Putamen (tissue), 1 donor: ENCODE measurements around the gene NELFA.
"Not testable (repeated sequence)": the region's sequence is repeated elsewhere in the genome, so short reads cannot be mapped to it uniquely, and the experiment has no call there.

ENCODE experiments used
- DNase-seq: peaks from one replicate; pipeline ENCODE4 v3.0.0-alpha.2; 2016; ENCODE audit warnings: low spot score

Gene NELFA

DNA sequence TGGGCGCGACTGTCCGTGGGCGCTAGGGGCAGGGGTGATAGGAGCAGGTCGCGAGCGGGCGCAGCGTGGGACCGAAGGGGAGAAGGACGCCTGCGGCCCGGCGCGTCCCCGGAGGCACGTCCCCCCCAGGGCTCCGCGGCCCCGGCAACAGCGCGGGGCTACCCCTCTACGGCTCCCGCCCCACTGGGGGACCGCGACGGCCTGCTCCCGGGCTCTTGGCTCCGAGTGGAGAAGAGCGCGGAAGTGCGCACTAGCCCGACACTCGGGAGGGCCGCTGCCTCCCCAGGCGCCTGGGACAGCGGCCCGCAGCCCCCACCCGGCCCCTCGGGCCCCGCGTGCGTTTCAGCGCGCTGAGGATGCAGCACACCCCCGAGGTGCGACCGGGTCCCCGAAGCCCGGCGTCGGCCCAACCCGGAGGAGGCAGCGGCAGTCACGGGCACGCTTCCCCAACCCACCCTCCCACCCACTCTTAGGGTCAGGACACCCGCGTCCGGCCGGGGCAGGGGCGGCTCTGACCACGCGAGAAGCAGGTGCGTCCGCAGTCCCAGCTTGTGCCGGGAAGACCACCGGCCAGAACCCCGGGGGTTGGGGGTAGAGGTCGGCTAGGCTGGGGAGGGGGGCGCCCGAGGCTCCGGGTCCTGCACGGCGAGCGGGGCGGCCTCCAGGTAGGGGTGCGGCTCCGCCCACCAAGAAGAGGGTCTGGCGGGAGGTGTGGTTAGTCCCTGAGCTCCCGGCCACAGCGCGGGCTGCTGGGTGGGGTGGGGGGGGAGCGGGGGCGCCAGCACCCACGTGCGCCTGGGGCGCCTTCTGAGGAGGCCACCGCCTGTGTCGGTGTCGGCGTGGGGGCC is 31.8 kb upstream of the NELFA start:
- DNase-seq: no peak

DNA sequence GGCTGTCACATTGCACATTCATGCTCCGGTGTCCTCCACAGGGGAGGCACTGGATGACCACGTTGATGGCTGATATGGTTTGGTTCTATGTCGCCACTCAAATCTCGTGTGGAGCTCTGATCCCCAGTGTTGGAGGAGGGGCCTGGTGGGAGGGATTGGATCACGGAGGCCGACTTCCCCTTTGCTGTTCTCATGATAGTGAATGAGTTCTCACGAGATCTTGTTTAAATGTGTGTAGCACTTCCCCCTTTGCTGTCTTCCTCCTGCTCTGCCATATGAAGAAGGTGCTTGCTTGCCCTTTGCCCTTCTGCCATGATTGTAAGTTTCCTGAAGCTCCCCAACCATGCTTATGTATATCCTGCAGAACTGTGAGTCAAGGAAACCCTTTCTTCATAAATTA is 28.1 kb upstream of the NELFA start:
- no peak for DNase-seq

DNA sequence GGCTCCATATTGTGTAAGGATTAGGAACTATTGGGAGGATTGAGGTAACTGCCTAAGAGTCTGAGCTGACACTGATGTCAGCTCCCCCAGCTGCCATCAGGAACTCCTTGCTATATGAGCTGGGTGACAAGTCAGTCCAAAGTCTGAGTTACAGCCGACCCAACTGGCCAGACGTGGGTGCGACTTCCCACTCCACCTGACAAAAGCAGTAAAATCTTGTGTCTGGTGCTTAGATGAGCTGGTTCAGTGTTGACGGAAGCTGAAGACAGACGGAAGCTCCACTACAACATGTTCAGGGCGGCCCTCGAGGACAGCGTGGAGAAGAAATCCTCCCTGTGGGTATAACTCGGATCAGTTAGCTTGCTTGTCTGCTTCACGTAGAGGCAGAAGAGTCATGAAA is 27.6 kb upstream of the NELFA start:
- DNase-seq: no peak

DNA sequence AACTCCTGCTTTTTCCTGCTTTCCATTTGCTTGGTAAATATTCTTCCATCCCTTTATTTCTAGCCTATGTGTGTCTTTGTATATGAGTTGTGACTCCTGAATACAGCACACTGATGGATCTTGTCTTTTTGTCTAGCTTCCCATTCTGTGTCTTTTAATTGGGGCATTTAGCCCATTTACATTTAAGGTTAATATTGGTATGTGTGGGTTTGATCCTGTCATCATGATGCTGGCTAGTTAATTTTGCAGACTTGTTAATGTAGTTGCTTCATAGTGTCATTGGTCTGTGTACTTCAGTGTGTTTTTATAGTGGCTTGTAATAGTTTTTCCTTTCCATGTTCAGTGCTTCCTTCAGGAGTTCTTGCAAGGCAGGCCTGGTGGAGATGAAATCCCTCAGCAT is 22.4 kb upstream of the NELFA start:
- not testable (repeated sequence) for DNase-seq

DNA sequence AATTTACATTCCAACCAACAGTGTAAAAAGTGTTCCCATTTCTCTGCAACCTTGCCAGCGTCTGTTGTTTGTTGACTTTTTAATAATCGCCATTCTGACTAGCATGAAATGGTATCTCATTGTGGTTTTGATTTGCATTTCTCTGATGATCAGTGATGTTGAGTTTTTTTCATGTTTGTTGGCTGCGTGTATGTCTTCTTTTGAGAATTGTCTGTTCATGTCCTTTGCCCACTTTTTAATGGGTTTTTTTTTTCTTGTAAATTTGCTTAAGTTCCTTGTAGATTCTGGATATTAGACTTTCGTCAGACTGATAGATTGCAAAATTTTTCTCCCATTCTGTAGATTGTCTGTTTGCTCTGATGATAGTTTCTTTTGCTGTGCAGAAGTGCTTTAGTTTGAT is 18.3 kb upstream of the NELFA start:
- DNase-seq: not testable (repeated sequence)

DNA sequence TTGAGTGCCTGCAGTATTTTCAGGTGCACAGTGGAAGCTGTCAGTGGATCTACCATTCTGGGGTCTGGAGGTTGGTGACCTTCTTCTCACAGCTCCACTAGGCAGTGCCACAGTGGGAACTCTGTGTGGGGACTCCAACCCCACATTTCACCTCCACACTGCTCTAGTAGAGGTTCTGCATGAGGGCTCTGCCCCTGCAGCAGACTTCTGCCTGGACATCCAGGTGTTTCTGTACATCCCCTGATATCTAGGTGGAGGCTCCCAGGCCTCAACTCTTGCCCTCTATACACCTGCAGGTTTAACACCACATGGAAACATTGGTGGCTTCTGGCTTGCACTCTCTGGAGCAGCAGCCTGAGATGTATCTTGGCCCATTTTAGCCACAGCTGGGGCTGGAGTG is 17.0 kb upstream of the NELFA start:
- DNase-seq: no peak

DNA sequence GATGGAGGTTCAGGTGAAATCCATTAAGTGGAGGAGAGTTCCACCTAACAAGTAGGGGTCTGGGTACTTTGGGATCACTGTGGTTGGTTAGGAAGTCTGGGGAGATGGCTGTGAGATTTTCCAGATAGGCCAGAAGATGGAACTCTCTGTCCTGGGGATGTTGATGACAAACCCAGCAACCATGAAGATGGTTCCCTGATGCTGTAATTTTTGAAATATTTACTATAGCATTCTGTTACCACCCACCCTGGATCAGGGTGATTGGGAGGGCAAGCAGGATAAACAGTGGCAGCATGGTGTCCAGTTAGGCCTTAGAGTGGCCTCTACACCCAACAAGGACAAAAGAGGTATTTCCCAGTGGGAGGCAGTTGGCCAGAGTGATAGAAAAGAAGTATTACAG is 15.9 kb upstream of the NELFA start:
- no peak for DNase-seq

DNA sequence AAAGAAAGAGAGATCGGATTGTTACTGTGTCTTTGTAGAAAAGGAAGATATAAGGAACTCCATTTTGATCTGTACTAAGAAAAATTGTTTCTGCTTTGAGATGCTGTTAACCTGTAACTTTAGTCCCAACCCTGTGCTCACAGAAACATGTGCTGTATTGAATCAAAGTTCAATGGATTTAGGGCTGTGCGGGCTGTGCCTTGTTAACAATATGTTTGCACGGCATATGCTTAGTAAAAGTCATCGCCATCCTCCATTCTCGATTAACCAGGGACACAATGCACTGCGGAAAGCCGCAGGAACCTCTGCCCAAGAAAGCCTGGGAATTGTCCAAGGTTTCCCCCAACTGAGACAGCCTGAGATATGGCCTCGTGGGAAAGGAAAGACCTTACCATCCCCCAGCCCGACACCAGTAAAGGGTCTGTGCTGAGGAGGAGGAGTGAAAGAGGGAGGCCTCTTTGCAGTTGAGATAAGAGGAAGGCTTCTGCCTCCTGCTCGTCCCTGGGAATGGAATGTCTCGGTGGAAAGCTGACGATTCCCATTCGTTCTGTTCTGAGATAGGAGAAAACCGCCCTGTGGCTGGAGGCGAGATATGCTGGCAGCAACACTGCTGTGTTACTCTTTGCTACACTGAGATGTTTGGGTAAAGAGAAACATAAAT is 12.7 kb upstream of the NELFA start:
- not testable (repeated sequence) for DNase-seq

DNA sequence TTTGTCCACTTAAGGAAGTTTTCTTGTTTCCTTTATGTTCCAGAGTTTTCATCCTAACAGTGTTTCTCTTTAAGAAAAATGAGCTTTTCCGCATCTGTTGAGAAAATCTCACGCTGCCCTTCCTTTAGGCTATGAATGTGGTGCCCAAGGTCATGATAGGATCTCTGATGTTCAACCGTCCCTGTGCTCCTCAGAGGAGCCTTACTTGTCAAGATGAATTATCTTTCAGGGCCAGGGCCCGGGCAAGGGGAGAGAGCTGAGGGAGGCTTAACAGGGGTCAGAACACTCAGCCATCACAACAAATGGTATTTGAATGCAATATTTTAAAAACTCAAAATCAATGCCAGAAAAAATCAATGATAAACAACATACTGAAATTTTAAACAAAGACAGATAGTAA is 6.2 kb upstream of the NELFA start:
- no peak for DNase-seq

DNA sequence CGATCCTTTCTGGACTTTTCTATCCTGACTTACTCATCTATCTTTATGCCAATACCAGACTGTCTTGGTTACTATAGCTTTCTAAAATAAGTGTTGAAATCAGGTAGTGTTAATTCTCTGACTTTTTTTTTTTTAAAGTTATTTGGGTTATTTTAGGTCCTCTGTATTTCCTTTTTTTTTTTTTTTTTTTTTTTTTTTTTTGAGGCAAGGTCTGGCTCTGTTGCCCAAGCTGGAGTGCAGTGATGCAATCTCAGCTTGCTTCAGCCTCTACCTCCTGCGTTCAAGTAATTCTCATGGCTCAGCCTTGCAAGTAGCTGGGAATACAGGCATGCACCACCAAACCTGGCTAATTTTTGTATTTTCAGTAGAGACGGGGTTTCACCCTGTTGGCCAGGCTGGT is 2.8 kb upstream of the NELFA start:
- no peak for DNase-seq

DNA sequence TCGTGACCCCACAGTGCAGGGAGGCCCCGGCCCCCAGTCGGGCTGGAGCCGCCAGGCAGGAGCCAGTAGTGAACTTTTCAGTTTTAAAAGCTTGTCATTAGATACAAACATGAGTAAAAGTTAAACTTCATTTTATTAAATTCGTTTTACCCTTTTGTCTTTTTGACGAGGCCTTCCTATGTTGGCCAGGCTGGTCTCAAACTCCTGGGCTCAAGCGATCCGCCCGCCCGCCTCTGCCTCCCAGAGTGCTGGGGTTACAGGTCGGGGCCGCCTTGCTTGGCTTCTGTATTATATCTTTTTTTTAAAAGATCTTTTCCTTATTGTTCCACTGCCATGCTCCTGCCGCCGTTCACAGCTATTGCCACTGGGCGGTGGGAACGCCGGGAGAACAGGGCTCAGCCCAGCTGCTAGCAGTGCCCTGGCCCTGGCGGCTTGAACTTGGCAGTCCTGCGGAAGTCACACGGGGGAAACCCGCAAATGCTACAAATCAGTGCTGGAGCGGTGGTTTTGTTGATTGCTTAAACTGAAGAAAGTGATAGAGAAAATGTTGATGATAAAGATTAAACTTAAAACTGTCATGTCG is 968 bp upstream of the NELFA start:
- peak; percentile 47 for DNase-seq

DNA sequence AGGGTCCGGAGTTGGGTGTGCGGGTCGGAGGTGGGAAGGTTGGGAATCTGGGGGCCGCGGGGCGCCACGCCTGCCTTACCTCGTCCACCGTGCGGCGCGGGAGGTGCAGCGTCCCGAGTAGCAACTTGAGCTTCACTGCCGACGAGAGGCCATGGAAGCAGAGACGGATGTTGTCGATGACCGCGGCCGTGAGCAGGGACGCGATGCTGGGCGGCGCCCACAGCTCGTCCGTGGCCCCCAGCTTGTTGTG is 178 bp downstream of the NELFA start:
- no peak for DNase-seq

DNA sequence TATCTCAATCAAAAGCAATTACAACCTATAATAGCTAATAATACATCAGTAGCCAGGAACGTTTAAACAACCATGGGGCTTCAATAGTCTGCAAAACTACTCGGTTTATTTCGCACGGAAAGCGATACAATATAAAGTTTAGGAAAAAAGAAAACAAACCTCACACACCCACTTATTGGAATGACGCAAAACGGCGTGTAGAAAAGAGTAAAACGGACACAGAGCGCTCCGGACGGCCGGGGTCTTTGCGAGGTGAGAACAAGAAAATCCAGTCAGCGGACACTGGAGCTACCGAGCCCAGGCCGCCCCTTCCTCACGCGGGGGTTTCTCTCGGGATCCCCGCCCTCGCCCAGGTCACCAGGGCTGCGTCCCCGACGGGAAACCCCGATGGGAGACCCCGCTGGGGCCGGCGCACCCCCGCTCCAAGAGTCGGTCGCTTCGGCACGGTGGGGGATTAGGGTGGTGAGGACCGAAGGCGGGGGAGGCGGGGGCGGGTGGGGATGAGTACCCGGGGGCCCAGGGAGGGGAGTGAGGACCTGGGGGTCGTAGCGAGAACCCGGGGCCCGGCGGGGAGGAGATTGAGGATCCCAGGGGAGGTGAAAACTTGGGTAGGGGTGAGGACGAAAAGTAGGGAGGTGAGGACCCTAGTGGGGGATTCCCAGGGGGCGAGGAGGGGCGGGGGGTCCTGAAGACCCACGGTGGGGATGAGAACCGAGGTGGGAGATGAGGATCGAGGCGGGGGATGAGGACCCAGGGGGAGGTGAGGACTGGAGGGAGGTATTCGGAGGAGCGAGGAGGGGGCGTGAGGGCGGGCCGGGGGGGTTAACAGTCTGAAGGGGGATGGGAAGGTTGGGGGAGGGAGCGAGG is 737 bp downstream of the NELFA start:
- no peak for DNase-seq

DNA sequence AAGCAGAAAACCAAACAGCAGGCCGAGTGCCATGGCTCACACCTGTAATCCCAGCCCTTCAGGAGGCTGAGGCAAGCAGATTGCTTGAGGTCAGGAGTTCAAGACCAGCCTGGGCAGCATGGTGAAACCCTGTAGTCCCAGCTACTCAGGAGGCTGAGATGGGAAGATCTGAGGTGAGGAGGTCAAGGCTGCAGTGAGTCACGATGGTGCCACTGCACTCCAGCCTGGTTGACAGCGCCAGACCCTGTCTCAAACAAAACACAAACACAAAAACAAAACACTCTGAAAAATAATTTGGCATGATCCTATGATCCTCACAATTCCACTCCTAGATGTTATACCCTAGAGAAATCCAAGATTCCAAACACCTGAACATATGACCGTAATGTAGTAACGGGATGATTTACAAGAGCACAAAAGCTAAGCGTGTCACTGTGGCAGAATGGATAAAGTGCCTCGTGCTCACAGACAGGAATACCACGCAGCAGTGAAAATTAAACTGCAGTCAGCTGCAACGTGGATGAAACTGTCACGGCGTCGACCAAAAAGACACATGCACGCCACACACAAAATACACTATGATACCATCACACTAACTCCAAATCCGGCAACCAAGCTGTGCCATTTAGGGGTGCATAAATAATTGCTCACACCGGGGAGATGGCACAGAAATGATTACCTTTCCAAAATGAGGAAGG is 1.7 kb downstream of the NELFA start:
- no peak for DNase-seq

DNA sequence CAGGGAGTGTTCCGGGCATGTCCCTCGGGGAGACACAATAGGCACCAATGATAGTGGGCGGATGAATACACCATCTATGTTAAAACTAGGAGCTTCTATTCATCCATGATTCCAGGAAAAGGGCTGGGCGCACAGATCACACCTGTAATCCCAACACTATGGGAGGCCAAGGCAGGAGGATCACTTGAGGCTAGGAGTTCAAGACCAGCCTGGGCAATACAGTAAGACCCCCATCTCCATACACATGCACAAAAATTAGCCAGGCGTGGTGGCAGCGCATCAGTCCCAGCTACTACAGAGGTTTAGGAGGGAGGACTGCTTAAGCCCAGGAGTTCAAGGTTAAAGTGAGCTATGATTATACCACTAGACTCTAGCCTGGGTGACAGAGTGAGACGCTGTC is 2.4 kb downstream of the NELFA start:
- no peak for DNase-seq

DNA sequence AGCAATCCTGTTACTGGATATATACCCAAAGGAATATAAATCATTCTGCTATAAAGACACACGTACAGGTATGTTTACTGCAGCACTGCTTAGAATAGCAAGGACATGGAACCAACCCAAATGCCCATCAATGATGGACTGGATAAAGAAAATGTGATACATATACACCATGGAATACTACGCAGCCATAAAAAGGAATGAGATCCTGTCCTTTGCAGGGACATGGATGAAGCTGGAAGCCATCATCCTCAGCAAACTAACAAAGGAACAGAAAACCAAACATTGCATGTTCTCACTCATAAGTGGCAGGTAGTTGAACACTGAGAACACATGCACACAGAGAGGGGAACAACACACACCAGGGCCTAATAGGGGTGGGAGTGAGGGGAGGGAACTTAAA is 5.4 kb downstream of the NELFA start:
- DNase-seq: not testable (repeated sequence)

DNA sequence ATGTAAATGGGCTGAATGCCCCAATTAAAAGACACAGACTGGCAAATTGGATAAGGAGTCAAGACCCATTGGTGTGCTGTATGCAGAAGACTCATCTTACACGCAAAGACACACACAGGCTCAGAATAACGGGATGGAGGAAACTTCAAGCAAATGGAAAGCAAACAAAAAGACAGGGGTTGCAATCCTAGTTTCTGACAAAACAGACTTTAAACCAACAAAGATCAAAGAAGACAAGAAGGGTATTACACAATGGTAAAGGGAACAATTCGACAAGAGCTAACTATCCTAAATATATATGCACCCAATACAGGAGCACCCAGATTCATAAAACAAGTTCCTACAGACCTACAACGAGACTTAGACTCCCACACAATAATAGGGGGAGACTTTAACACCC is 9.5 kb downstream of the NELFA start:
- not testable (repeated sequence) for DNase-seq

DNA sequence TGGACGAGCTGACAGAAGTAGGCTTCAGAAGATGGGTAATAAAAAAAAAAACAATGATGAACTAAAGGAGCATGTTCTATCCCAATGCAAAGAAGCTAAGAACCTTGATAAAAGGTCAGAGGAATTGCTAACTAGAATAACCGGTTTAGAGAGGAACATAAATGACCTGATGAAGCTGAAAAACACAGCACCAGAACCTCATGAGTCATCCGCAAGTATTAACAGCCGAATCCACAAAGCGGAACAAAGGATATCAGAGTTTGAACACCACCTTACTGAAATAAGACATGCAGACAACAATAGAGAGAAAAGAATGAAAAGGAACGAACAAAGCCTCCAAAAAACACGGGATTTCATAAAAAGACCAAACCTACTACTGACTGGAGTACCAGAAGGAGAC is 10.5 kb downstream of the NELFA start:
- no peak for DNase-seq

DNA sequence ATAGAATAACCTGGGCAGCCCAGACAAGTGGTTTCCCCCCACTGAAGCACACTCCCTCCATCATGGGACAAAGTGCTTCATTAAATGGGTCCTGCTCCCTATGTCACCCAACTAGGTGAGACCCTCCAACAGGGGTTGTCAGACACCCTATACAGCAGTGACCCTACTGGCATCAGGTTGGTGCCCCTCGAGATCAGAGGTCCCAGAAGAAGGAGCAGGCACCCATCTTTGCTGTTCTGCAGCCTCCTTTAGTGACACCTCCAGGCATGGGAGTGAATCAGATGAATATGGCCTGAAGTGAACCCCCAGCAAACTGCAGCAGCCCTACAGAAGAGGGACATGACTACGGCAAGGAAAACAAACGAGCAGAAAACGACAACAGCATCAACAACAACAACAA is 11.1 kb downstream of the NELFA start:
- DNase-seq: no peak

DNA sequence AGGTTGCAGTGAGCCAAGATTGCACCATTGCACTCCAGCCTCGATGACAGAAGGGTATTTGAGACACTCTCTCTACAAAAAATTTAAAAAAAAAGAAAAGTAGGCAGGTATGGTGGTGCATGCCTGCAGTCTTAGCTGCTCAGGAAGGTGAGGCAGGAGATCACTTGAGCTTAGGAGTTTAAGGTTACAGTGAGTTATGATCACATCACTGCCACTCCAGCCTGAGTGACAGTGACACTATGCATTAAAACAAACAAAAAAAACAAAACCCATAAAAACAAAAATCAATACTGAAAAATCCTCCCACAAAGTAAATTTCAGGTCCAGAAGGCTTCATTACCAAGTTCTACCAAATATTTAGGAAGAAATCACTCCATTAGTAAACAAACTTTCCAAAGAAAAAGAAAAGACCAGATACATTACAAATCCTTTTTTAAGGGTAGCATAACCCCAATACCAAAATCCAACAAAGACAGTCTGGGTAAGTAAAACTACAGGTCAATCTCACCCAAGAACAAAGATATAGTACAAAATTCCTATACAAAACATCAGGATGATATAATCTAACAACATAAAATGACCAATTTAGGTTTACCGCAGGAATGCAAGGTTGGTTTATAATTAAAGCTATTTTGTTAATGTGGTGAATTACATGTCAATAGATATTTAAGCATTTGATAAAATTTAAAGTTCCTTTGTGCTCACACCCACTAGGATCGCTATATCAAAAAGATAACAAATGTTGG is 11.7 kb downstream of the NELFA start:
- no peak for DNase-seq

DNA sequence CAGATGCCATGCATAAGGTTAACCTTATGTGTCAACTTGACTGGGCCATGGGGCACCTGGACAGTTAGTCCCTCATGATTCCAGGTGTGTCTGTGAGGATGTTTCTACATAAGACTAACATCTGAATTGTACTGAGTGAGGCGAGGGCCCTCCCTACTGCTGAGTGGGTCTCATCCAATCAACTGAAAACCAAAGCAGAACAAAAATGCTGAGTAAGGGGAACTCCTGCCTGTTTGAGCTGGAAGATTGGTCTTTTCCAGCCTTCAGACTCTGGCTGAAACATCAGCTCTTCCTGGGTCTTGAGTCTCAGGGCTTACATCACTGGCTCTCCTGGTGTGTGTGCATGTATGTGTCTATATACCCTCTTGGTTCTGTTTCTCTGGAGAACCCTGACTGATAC is 13.8 kb downstream of the NELFA start:
- DNase-seq: no peak
